GM23338 (cell line): ENCODE results near the gene ICAM1. TPM values are rescaled to one million over a fixed set of nuclear protein-coding genes. Genes with fewer than 3 reads are reported as not detected.

Experiments used
- ATAC-seq: fragments of 200-7000 bp; cut with Tn5 transposase; 3 replicates; pipeline ENCODE4 v1.9.1; 2020
- DNase-seq: peaks from one replicate; pipeline ENCODE4 v3.0.0-alpha.2; 2015; ENCODE audit warnings: low spot score
- H2AFZ ChIP-seq: fragments of 200-600 bp; sonication (generic); 2 replicates; pipeline ENCODE4 v1.8.0; 2016; ENCODE audit warnings: antibody characterized with exemption, mild to moderate bottlenecking, moderate library complexity
- H3F3A ChIP-seq: fragments of 200-600 bp; sonication (generic); replicated peaks from 2 replicates; pipeline ENCODE4 v1.8.0; 2017; ENCODE audit warnings: antibody characterized with exemption, mixed run types, low read depth
- H3K27ac ChIP-seq: fragments of 200-600 bp; sonication (generic); 2 replicates; pipeline ENCODE4 v1.6.1; 2016; ENCODE audit warnings: low read depth
- H3K27me3 ChIP-seq: fragments of 200-600 bp; sonication (generic); 2 replicates; pipeline ENCODE4 v1.8.0; 2016; ENCODE audit warnings: mild to moderate bottlenecking, mixed run types, moderate library complexity; ENCODE audit not compliant: insufficient read depth
- H3K36me3 ChIP-seq: fragments of 200-600 bp; sonication (generic); 2 replicates; pipeline ENCODE4 v1.8.0; 2016; ENCODE audit warnings: mild to moderate bottlenecking; ENCODE audit not compliant: insufficient read depth
- H3K4me1 ChIP-seq: fragments of 200-600 bp; sonication (generic); 2 replicates; pipeline ENCODE4 v1.8.0; 2016; ENCODE audit warnings: mild to moderate bottlenecking, moderate library complexity; ENCODE audit not compliant: insufficient read depth
- H3K4me2 ChIP-seq: fragments of 200-600 bp; sonication (generic); 2 replicates; pipeline ENCODE4 v1.7.1; 2017; ENCODE audit warnings: mixed run types
- H3K4me3 ChIP-seq: fragments of 200-600 bp; sonication (generic); 2 replicates; pipeline ENCODE4 v1.6.1; 2016; ENCODE audit warnings: mixed run types
- H3K79me2 ChIP-seq: fragments of 200-600 bp; sonication (generic); replicated peaks from 2 replicates; pipeline ENCODE4 v1.8.0; 2017; ENCODE audit warnings: mild to moderate bottlenecking; ENCODE audit not compliant: insufficient read depth
- H3K9me2 ChIP-seq: fragments of 200-600 bp; sonication (generic); 2 replicates; pipeline ENCODE4 v1.8.0; 2017; ENCODE audit not compliant: insufficient read depth
- H4K20me1 ChIP-seq: fragments of 200-600 bp; sonication (generic); replicated peaks from 2 replicates; pipeline ENCODE4 v1.8.0; 2017; ENCODE audit warnings: mild to moderate bottlenecking; ENCODE audit not compliant: insufficient read depth
- H3K27ac Mint-ChIP-seq: 2 replicates; pipeline ENCODE4 v1.8.0; 2020; ENCODE audit warnings: inconsistent platforms, mild to moderate bottlenecking, moderate library complexity, mixed read lengths
- H3K27me3 Mint-ChIP-seq: 3 replicates; pipeline ENCODE4 v1.8.0; 2022; ENCODE audit warnings: low read depth, mild to moderate bottlenecking, moderate library complexity, mixed read lengths, inconsistent platforms; ENCODE audit not compliant: insufficient read depth, poor library complexity
- H3K36me3 Mint-ChIP-seq: 3 replicates; pipeline ENCODE4 v1.8.0; 2021; ENCODE audit warnings: low read depth, mild to moderate bottlenecking, inconsistent platforms, moderate library complexity, mixed read lengths
- H3K4me1 Mint-ChIP-seq: 3 replicates; pipeline ENCODE4 v1.8.0; 2020; ENCODE audit warnings: mild to moderate bottlenecking, inconsistent platforms, mixed read lengths
- H3K4me3 Mint-ChIP-seq: 3 replicates; pipeline ENCODE4 v1.8.0; 2021; ENCODE audit warnings: moderate library complexity, mild to moderate bottlenecking, inconsistent platforms, mixed read lengths
- H3K9me3 Mint-ChIP-seq: 3 replicates; pipeline ENCODE4 v1.8.0; 2020; ENCODE audit warnings: moderate library complexity, mild to moderate bottlenecking, inconsistent platforms, mixed read lengths
- CREB1 ChIP-seq: fragments of 250-450 bp; sonication (Bioruptor Pico); IDR thresholded peaks from 2 replicates; pipeline ENCODE4 v1.5.0; 2020; ENCODE audit warnings: low read depth, mild to moderate bottlenecking, moderate library complexity
- CTCF ChIP-seq, 2 experiments: fragments of 200-600 bp in 1 of 2; sonication (generic) in 1 of 2; conservative IDR thresholded peaks; 2 replicates each; pipeline versions ENCODE4 v1.5.1 to v1.6.1; 2016 to 2017; ENCODE audit warnings: antibody characterized with exemption in 2 of 2, low read depth in 2 of 2, mild to moderate bottlenecking in 2 of 2, moderate library complexity in 1 of 2
- ETS1 ChIP-seq: IDR thresholded peaks from 2 replicates; pipeline ENCODE4 v1.6.1; 2016; ENCODE audit warnings: antibody characterized with exemption
- EZH2 ChIP-seq: fragments of 200-600 bp; sonication (generic); IDR thresholded peaks from one replicate; pipeline ENCODE4 v1.8.0; 2017; ENCODE audit warnings: antibody characterized with exemption, mild to moderate bottlenecking, low read depth; ENCODE audit not compliant: unreplicated experiment
- EZH2phosphoT487 ChIP-seq: fragments of 200-600 bp; sonication (generic); IDR thresholded peaks from one replicate; pipeline ENCODE4 v1.8.1; 2018; ENCODE audit warnings: antibody characterized with exemption; ENCODE audit not compliant: unreplicated experiment
- JUNB ChIP-seq: IDR thresholded peaks from one replicate; pipeline ENCODE4 v1.6.1; 2016; ENCODE audit warnings: antibody characterized with exemption; ENCODE audit not compliant: unreplicated experiment
- NANOG ChIP-seq: IDR thresholded peaks from 2 replicates; pipeline ENCODE4 v1.6.1; 2016; ENCODE audit warnings: antibody characterized with exemption, borderline replicate concordance
- REST ChIP-seq: IDR thresholded peaks from one replicate; pipeline ENCODE4 v1.6.1; 2018; ENCODE audit warnings: antibody characterized with exemption; ENCODE audit not compliant: unreplicated experiment
- STAT1 ChIP-seq: IDR thresholded peaks from one replicate; pipeline ENCODE4 v1.6.1; 2016; ENCODE audit warnings: antibody characterized with exemption; ENCODE audit not compliant: unreplicated experiment
- ZNF114 ChIP-seq: fragments of 250-450 bp; sonication (Bioruptor Pico); IDR thresholded peaks from 2 replicates; pipeline ENCODE4 v1.5.0; 2020; ENCODE audit warnings: mild to moderate bottlenecking, moderate library complexity
- ZNF331 ChIP-seq: fragments of 250-450 bp; sonication (Bioruptor Pico); IDR thresholded peaks from 2 replicates; pipeline ENCODE4 v1.5.0; 2020; ENCODE audit warnings: low read depth, mild to moderate bottlenecking, moderate library complexity
- ZNF462 ChIP-seq: fragments of 250-450 bp; sonication (Bioruptor Pico); IDR thresholded peaks from 2 replicates; pipeline ENCODE4 v1.5.0; 2020; ENCODE audit warnings: mild to moderate bottlenecking, moderate library complexity
- polyA plus RNA-seq: library from polyadenylated mRNA; unstranded; fragments of >200 nt; fragmentation: Nextera tagmentation; extraction: Ambion mirVana; gene quantifications from 2 replicates; pipeline ENCODE4 v1.2.1, GENCODE V29; 2016
- total RNA-seq: library from RNA; depleted of rRNA; stranded (reverse); fragments of >200 nt; shearing (Covaris generic); gene quantifications from 2 replicates; pipeline ENCODE4 v1.2.3, GENCODE V29; 2014

The ICAM1 gene
- total and polyA plus RNA-seq, 2 experiments from 2014 or later, result 1.6 to 3.5 TPM

- Mint-ChIP-seq H3K27ac (no peak overlapping the region), H3K9me3 (no peaks in the 10 kb centered on the region; the same call in 2 of the 3 replicates), H3K4me3 (no peak overlapping the region), H3K27me3 (peaks cover 14% of the 10 kb centered on the region), H3K4me1 (peaks cover 13% of the 10 kb centered on the region), H3K36me3 (no peaks in the 10 kb centered on the region)
- H3K4me2 ChIP-seq, result no peak overlapping the region
- no peak overlapping the region for H2AFZ ChIP-seq
- no peak overlapping the region for H3K27ac ChIP-seq
- no peak overlapping the region for H3K4me3 ChIP-seq
- TF ChIP-seq ZNF114 (no peak), JUNB (no peak), EZH2phosphoT487 (no peak), STAT1 (no peak), NANOG (no peak), ZNF462 (no peak), ZNF331 (CRISPR knock-in tag) (no peak), REST (no peak), CTCF (conservative IDR thresholded peaks at IDR 0.05; ENCODE audit: low read depth in 2 of 2) (no peak), EZH2 (no peak), ETS1 (no peak), CREB1 (CRISPR knock-in tag) (no peak)
- ATAC-seq, result no peak
- no peaks in the 10 kb centered on the region for H3K27me3 ChIP-seq
- peaks cover 3% of the 10 kb centered on the region for H3K4me1 ChIP-seq
- H3K9me2 ChIP-seq, result no peaks in the 10 kb centered on the region
- H3K36me3 ChIP-seq, result no peaks in the 10 kb centered on the region
- 0 out of 2 replicates have a peak, but pooled peaks cover 8% of the 10 kb centered on the region for H3K79me2 ChIP-seq
- H4K20me1 ChIP-seq, result no peaks in the 10 kb centered on the region; the same call in 1 of the 2 replicates
- H3F3A ChIP-seq, result peaks cover 8% of the 10 kb centered on the region
- DNase-seq, result no peak
Measured at GRCh38 chr19:10233946-10234345, 37.0 kb upstream of the ICAM1 start.
